PFSK-1 (cell line): ENCODE measurements around the gene EGR4.

Experiments used
- POLR2AphosphoS5 ChIP-seq: IDR thresholded peaks from 2 replicates; pipeline ENCODE4 v1.6.1; 2012; ENCODE audit warnings: low read depth, mild to moderate bottlenecking, control low read depth, low read length, moderate library complexity
- SIN3A ChIP-seq: IDR thresholded peaks from 2 replicates; pipeline ENCODE4 v1.6.1; 2012; ENCODE audit warnings: mild to moderate bottlenecking, low read length, moderate library complexity, borderline replicate concordance; ENCODE audit not compliant: insufficient read depth

- TF ChIP-seq POLR2AphosphoS5 (no peak), SIN3A (no peak)
Measured at GRCh38 chr2:73249636-73250035, 43.7 kb downstream of the EGR4 start.
